Measurements from ENCODE around the gene CTNND2.

CTNND2 gene

GRCh38 chr5:11044581-11044980 lies 859.7 kb downstream of the CTNND2 start:
- H3K27ac ChIP-seq, result no peak overlapping the region
- H3K27me3 ChIP-seq, result peaks cover 0 to 31% (median 0%) of the 10 kb centered on the region in 11 experiments; a peak in 3 of 22 replicates
- no peak for TF ChIP-seq Cebpa-rat (IDR thresholded peaks at IDR 0.05)
- H3K4me3 ChIP-seq, result no peak overlapping the region
- no peaks in the 10 kb centered on the region for H3K4me1 ChIP-seq
- no peaks in the 10 kb centered on the region for H3K36me3 ChIP-seq
- H3K9ac ChIP-seq, result no peak overlapping the region
- no peaks in the 10 kb centered on the region for H4K20me1 ChIP-seq
- no peak overlapping the region for H3K4me2 ChIP-seq
- H3K9me3 ChIP-seq (replicated peaks in 1 of 11), result no peaks in the 10 kb centered on the region

GRCh38 chr5:11043881-11044280 lies 860.4 kb downstream of the CTNND2 start:
- no peak overlapping the region for H3K27ac ChIP-seq
- H3K4me3 ChIP-seq, result no peak overlapping the region
- no peaks in the 10 kb centered on the region for H3K4me1 ChIP-seq
- H3K27me3 ChIP-seq, result peaks cover 0 to 38% (median 0%) of the 10 kb centered on the region in 11 experiments; a peak in 4 of 22 replicates
- no peak overlapping the region for H3K4me2 ChIP-seq
- no peak overlapping the region for H3K9ac ChIP-seq
- no peaks in the 10 kb centered on the region for H4K20me1 ChIP-seq
- H3K36me3 ChIP-seq, result no peaks in the 10 kb centered on the region
- no peak for TF ChIP-seq Cebpa-rat (IDR thresholded peaks at IDR 0.05)
- no peaks in the 10 kb centered on the region for H3K9me3 ChIP-seq (replicated peaks in 1 of 11)

DNA sequence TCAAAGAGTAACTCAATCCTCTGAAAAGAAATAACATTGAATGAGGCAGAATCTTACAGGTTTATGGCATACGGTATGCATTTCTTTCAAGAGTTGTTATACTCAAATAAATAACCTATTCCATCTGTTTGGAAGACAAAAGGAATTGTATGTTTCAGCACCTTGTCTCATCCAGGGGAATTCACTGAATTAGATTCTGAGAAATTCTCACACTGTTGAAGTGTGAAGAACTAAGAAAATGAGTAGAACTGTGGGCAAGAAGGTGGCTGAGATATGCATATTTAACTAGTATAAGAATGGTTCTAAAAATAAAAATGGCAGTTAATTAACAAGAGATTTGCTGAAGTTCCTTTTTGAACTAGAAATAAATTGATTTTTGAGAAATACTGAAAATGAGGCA lies 863.9 kb downstream of the CTNND2 start:
- Histone ChIP-seq H4K20me1 (no peaks in the 10 kb centered on the region), H3K9me3 (replicated peaks in 1 of 11) (no peaks in the 10 kb centered on the region), H3K27ac (no peak overlapping the region), H3K4me3 (no peak overlapping the region), H3K36me3 (no peaks in the 10 kb centered on the region), H3K4me2 (no peak overlapping the region), H3K4me1 (no peaks in the 10 kb centered on the region), H3K27me3 (peaks cover 0 to 69% (median 0%) of the 10 kb centered on the region in 11 experiments; a peak in 5 of 22 replicates), H3K9ac (no peak overlapping the region)
- no peak for TF ChIP-seq Cebpa-rat (IDR thresholded peaks at IDR 0.05)

DNA sequence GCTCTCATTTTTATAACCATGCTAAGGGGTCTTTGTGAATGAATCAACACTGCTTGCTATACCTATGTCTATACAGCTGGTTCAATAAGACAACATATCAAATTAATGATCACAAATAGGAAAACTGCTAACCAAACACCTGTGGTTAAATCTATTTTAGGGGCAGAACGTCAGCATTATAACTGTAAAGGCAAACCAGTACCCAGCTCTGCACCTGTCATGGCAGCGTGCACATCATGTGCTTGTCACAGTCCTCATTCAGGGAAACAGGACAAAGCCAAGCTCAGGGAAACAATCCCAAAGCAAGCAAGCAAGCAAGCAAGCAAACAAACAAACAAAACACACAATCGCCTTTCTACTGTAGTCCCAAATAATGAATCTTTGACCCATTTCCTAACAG lies 865.5 kb downstream of the CTNND2 start:
- no peaks in the 10 kb centered on the region for H4K20me1 ChIP-seq
- H3K4me1 ChIP-seq, result no peaks in the 10 kb centered on the region
- no peak overlapping the region for H3K9ac ChIP-seq
- no peak overlapping the region for H3K4me2 ChIP-seq
- peaks cover 0 to 80% (median 0%) of the 10 kb centered on the region in 11 experiments; a peak in 5 of 22 replicates for H3K27me3 ChIP-seq
- H3K27ac ChIP-seq, result no peak overlapping the region
- no peaks in the 10 kb centered on the region for H3K36me3 ChIP-seq
- no peak for TF ChIP-seq Cebpa-rat (IDR thresholded peaks at IDR 0.05)
- no peak overlapping the region for H3K4me3 ChIP-seq
- no peaks in the 10 kb centered on the region for H3K9me3 ChIP-seq (replicated peaks in 1 of 11)

- no peak overlapping the region for H3K9ac ChIP-seq
- H4K20me1 ChIP-seq, result no peaks in the 10 kb centered on the region
- H3K36me3 ChIP-seq, result no peaks in the 10 kb centered on the region
- no peak overlapping the region for H3K4me3 ChIP-seq
- no peak overlapping the region for H3K27ac ChIP-seq
- no peak for TF ChIP-seq Cebpa-rat (IDR thresholded peaks at IDR 0.05)
- no peak overlapping the region for H3K4me2 ChIP-seq
- peaks cover 0 to 86% (median 0%) of the 10 kb centered on the region in 11 experiments; a peak in 5 of 22 replicates for H3K27me3 ChIP-seq
- no peaks in the 10 kb centered on the region for H3K9me3 ChIP-seq (replicated peaks in 1 of 11)
- H3K4me1 ChIP-seq, result no peaks in the 10 kb centered on the region
These were observed 866.3 kb downstream of the CTNND2 start for GRCh38 chr5:11037941-11038340.

DNA sequence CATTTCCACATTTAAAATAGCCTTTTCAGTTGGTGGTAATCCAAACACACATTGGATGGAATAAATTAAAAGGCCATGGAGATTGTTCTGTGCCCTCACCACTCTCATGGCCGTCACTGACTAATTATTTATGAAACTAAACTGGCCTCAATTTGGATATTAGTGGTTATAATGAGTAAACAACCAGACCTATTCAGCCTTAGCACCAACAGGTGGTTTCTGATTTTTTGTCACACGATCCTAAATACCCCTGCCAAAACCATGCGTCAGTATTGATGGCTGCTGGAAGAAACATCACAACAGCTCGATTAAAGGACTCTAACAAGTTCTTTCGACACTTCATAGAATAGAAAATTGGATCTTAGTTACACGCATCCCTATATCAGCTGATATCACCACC lies 867.2 kb downstream of the CTNND2 start:
- Histone ChIP-seq H3K9me3 (replicated peaks in 1 of 11) (0 out of 22 replicates have a peak, but pooled peaks cover 0 to 4% (median 0%) of the 10 kb centered on the region in 11 experiments), H4K20me1 (no peaks in the 10 kb centered on the region), H3K27ac (no peak overlapping the region), H3K27me3 (peaks cover 0 to 94% (median 0%) of the 10 kb centered on the region in 11 experiments; a peak in 6 of 22 replicates), H3K4me2 (no peak overlapping the region), H3K36me3 (no peaks in the 10 kb centered on the region), H3K4me3 (no peak overlapping the region), H3K9ac (no peak overlapping the region), H3K4me1 (no peaks in the 10 kb centered on the region)
- no peak for TF ChIP-seq Cebpa-rat (IDR thresholded peaks at IDR 0.05)

DNA sequence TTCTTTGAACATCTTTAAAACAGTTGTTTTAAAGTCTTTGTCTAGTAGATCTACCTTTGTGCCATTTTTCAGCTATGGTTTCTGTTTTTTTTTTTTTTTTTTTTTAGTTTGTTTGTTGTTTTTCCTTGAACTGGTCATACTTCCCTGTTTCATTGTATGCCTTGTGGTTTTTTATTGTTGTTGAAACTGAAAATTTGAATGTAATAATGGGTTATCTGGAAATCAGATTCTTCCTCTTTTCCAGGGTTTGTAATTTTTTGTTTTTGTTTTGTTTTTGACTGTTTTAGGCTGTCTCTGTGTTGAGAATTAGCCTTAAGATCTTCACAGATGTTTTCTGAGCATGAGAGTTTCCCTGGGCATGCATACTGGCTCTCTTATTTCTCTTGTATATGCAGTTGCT lies 873.6 kb downstream of the CTNND2 start:
- H3K4me3 ChIP-seq, result no peak overlapping the region
- peak overlapping the region in 4 of 11 experiments; percentile 41 to 62 (median 49); a peak in 7 of 22 replicates for H3K27ac ChIP-seq
- H3K4me2 ChIP-seq, result peak overlapping the region in 5 of 11 experiments; percentile 51 to 75 (median 69); a peak in 9 of 22 replicates
- H3K9me3 ChIP-seq (replicated peaks in 1 of 11), result peaks cover 8 to 36% (median 26%) of the 10 kb centered on the region in 11 experiments; a peak in 21 of 22 replicates
- no peaks in the 10 kb centered on the region for H3K36me3 ChIP-seq
- H4K20me1 ChIP-seq, result peaks cover 0 to 4% (median 0%) of the 10 kb centered on the region in 11 experiments; a peak in 2 of 22 replicates
- H3K9ac ChIP-seq, result 0 out of 22 replicates have a peak overlapping the region, but pooled peaks of 2 of the 11 experiments have one; percentile 28 to 39
- peaks cover 0 to 18% (median 10%) of the 10 kb centered on the region in 10 experiments; a peak in 11 of 20 replicates for H3K4me1 ChIP-seq
- peaks cover 0 to 84% (median 0%) of the 10 kb centered on the region in 11 experiments; a peak in 5 of 22 replicates for H3K27me3 ChIP-seq
- TF ChIP-seq Cebpa-rat (IDR thresholded peaks at IDR 0.05), result no peak

GRCh38 chr5:11027660-11028059 lies 876.6 kb downstream of the CTNND2 start:
- H3K9ac ChIP-seq, result no peak overlapping the region
- TF ChIP-seq Cebpa-rat (IDR thresholded peaks at IDR 0.05), result no peak
- peaks cover 8 to 36% (median 26%) of the 10 kb centered on the region in 11 experiments; a peak in 21 of 22 replicates for H3K9me3 ChIP-seq (replicated peaks in 1 of 11)
- H3K36me3 ChIP-seq, result no peaks in the 10 kb centered on the region
- peaks cover 0 to 87% (median 0%) of the 10 kb centered on the region in 11 experiments; a peak in 5 of 22 replicates for H3K27me3 ChIP-seq
- no peak overlapping the region for H3K27ac ChIP-seq
- no peak overlapping the region for H3K4me2 ChIP-seq
- no peak overlapping the region for H3K4me3 ChIP-seq
- H4K20me1 ChIP-seq, result peaks cover 0 to 4% (median 0%) of the 10 kb centered on the region in 11 experiments; a peak in 2 of 22 replicates
- peaks cover 0 to 24% (median 14%) of the 10 kb centered on the region in 10 experiments; a peak in 11 of 20 replicates for H3K4me1 ChIP-seq

DNA sequence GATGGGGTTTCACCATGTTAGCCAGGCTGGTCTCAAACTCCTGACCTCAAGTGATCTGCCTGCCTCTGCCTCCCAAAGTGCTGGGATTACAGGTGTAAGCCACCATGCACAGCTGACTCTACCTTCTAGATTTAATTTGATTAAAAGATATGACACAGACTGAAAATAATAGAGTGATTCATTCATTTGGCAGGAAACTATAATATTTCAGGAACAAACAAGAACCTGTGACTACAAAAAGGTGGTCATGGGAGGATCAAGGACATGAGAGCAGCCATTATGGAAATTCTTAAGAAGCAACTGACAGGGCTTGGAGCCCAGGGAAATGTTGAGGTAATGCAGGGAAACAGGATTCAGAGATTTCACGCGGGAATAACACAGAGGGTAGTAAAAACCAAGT lies 877.7 kb downstream of the CTNND2 start:
- peaks cover 0 to 24% (median 14%) of the 10 kb centered on the region in 10 experiments; a peak in 11 of 20 replicates for H3K4me1 ChIP-seq

More for the DNA sequence above, 877.7 kb downstream of the CTNND2 start:
- peaks cover 0 to 4% (median 0%) of the 10 kb centered on the region in 11 experiments; a peak in 2 of 22 replicates for H4K20me1 ChIP-seq
- no peaks in the 10 kb centered on the region for H3K36me3 ChIP-seq
- H3K27ac ChIP-seq, result no peak overlapping the region
- H3K9me3 ChIP-seq (replicated peaks in 1 of 11), result peaks cover 8 to 32% (median 26%) of the 10 kb centered on the region in 11 experiments; a peak in 21 of 22 replicates
- H3K27me3 ChIP-seq, result peaks cover 0 to 84% (median 0%) of the 10 kb centered on the region in 11 experiments; a peak in 5 of 22 replicates
- no peak overlapping the region for H3K4me3 ChIP-seq
- no peak for TF ChIP-seq Cebpa-rat (IDR thresholded peaks at IDR 0.05)
- no peak overlapping the region for H3K9ac ChIP-seq
- peak overlapping the region in 2 of 11 experiments; percentile 52 to 58; a peak in 2 of 22 replicates for H3K4me2 ChIP-seq
